Measurements from ENCODE around the gene SF3A1.

DNA sequence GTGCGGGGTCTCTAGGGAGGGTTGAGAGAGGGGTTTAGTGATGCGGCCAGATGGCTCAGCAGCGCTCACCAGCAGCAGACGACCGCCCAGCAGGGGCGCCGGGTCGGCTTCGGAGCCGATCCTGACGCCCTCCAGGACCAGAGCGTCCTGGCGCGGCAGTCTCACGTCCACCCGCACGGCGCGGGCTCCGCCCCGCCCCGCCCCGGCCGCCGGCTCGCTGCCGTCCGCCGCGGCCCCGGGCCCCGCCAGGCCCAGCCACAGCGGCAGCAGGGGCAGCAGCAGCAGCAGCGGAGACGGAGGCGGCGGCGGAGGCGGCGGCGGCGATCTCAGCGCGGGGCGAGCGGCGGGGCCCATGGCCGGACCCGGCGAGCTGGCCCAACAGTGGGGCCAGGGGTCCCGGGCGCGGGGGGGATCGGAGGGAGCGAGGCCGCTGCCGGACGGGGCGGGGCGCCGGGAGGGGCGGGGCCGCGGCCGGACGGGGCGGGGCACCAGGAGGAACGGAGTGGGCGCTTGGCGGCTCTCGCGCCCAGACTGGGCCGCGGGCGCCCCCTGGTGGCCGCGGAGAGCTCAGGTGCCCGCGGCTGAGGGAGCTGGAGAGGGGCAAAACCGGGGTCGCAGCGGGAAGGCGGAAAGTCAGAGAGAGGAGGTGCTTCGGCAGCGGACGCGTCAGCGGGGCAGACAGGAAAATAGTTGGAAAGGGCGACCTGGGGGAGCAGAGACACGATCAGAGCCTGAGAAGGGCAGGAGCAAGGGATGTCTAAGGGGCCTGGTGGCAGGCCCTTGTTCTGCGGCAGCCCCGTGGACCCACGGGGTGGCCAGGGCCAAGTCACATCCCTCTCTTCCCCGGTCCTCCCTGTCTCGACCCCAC lies 30.5 kb upstream of the SF3A1 start, which contains the start of gene RNF215:
- no peak for TF ChIP-seq POLR2A (IDR thresholded peaks at IDR 0.05; ENCODE audit: low read depth, low read length)
- TF ChIP-seq, protein P1, sequence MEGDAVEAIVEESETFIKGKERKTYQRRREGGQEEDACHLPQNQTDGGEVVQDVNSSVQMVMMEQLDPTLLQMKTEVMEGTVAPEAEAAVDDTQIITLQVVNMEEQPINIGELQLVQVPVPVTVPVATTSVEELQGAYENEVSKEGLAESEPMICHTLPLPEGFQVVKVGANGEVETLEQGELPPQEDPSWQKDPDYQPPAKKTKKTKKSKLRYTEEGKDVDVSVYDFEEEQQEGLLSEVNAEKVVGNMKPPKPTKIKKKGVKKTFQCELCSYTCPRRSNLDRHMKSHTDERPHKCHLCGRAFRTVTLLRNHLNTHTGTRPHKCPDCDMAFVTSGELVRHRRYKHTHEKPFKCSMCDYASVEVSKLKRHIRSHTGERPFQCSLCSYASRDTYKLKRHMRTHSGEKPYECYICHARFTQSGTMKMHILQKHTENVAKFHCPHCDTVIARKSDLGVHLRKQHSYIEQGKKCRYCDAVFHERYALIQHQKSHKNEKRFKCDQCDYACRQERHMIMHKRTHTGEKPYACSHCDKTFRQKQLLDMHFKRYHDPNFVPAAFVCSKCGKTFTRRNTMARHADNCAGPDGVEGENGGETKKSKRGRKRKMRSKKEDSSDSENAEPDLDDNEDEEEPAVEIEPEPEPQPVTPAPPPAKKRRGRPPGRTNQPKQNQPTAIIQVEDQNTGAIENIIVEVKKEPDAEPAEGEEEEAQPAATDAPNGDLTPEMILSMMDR (IDR thresholded peaks at IDR 0.05; ENCODE audit: extremely low read depth in 1 of 2, insufficient read depth in 1 of 2, low read depth in 1 of 2, low read length in 2 of 2), result peak; percentile 90 to 91
- TF ChIP-seq, protein P2, sequence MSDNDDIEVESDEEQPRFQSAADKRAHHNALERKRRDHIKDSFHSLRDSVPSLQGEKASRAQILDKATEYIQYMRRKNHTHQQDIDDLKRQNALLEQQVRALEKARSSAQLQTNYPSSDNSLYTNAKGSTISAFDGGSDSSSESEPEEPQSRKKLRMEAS (IDR thresholded peaks at IDR 0.05; ENCODE audit: insufficient read depth, insufficient read length), result no peak
